Vagina (tissue), 2 donors: Measurements from ENCODE around the gene PHF21B.

Experiments used
- CTCF ChIP-seq, 3 experiments: fragments of 450-650 bp in 2 of 3; fragments of 200-600 bp in 1 of 3; sonication (generic) in 1 of 3; IDR thresholded peaks; one replicate each; pipeline ENCODE4 v1.5.1; 2017 to 2019; ENCODE audit warnings: antibody characterized with exemption in 3 of 3, mild to moderate bottlenecking in 2 of 3, moderate library complexity in 2 of 3
- POLR2A ChIP-seq, 2 donors: fragments of 450-650 bp; IDR thresholded peaks; one replicate each; pipeline ENCODE4 v1.6.1; 2017; ENCODE audit warnings: antibody characterized with exemption in 2 of 2, mild to moderate bottlenecking in 2 of 2, moderate library complexity in 2 of 2
- POLR2AphosphoS5 ChIP-seq, 2 donors: sonication (generic); formaldehyde crosslinking; IDR thresholded peaks; one replicate each; pipeline ENCODE4 v1.9.0; 2017; ENCODE audit warnings: antibody characterized with exemption in 2 of 2, mild to moderate bottlenecking in 2 of 2, low read depth in 1 of 2; ENCODE audit not compliant: insufficient read depth in 1 of 2

- TF ChIP-seq CTCF (IDR thresholded peaks at IDR 0.05) (no peak), POLR2A (IDR thresholded peaks at IDR 0.05) (no peak), POLR2AphosphoS5 (IDR thresholded peaks at IDR 0.05; ENCODE audit: insufficient read depth in 1 of 2, low read depth in 1 of 2) (no peak)
Observed at GRCh38 chr22:44878483-44879300, 131.1 kb downstream of the PHF21B start.
